GM19324 (cell line): ENCODE data around the gene TBC1D14.
"Not testable (repeated sequence)": the region's sequence is repeated elsewhere in the genome, so short reads cannot be mapped to it uniquely, and the experiment has no call there.

Source experiments
- ATAC-seq: cut with Tn5 transposase; IDR thresholded peaks from one replicate; pipeline ENCODE4 v1.9.1; 2021; ENCODE audit warnings: mild to moderate bottlenecking, moderate library complexity; ENCODE audit not compliant: unreplicated experiment, low FRiP score

Gene TBC1D14

DNA sequence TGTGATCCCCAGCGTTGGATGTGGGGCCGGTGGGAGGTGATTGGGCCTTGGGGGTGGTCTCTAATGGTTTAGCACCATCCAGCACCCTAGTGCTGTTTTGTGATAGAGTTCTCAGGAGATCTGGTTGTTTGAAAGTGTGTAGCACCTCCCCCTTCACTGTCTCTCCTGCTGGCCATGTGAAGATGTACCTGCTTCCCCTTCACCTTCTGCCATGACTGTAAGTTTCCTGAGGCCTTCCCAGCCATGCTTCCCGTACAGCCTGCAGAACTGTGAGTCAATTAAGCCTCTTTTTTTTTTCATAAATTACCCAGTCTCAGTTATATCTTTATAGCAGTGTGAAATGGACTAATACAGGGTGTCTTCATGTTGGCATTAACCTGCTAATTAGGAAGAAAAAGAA lies 19.3 kb upstream of the TBC1D14 start:
- ATAC-seq = no peak

DNA sequence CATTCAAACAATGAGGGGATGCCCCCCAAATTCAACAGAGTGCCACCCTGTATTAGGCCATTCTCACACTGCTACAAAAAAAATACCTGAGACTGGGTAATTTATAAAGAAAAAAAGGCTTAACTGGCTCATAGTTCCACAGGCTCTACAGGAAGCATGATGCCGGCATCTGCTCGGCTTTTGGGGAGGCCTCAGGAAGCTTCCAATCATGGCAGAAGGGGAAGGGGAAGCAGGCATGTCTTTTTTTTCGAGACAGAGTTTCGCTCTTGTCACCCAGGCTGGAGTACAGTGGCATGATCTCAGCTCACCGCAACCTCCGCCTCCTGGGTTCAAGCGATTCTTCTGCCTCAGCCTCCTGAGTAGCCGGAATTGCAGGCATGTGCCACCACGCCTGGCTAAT lies 18.7 kb upstream of the TBC1D14 start:
- ATAC-seq = not testable (repeated sequence)

DNA sequence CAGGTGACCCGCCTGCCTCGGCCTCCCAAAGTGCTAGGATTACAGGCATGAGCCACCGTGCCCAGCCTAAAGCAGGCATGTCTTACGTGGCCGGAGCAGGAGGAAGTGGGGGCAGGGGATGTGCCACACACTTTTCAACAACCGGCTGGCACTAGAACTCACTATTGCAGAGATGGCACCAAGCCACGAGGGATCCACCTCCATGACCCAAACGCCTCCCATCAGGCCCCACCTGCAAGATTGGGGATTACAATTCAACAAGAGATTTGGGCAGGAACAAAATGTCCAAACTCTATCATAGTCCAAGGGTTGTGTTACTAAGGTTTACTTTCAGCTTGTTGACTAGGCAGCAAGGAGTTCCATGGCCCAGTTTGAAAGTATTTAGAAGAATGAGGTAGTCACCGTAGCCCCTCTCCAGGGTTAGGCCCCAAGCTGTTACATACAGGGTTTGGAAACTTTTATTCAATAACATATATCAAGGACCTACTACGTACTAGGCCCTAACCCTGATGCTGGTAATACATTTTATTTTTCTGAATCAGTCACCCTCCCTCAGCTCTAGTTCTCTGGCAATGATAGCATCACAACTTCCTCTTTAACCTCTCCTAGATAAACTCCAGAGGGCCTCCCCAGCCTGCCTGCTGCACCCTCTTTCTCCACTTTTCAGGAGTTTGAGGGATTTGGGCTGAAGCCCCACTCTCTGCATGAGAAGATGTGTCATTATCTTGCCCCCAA lies 18.0 kb upstream of the TBC1D14 start:
- no peak for ATAC-seq

DNA sequence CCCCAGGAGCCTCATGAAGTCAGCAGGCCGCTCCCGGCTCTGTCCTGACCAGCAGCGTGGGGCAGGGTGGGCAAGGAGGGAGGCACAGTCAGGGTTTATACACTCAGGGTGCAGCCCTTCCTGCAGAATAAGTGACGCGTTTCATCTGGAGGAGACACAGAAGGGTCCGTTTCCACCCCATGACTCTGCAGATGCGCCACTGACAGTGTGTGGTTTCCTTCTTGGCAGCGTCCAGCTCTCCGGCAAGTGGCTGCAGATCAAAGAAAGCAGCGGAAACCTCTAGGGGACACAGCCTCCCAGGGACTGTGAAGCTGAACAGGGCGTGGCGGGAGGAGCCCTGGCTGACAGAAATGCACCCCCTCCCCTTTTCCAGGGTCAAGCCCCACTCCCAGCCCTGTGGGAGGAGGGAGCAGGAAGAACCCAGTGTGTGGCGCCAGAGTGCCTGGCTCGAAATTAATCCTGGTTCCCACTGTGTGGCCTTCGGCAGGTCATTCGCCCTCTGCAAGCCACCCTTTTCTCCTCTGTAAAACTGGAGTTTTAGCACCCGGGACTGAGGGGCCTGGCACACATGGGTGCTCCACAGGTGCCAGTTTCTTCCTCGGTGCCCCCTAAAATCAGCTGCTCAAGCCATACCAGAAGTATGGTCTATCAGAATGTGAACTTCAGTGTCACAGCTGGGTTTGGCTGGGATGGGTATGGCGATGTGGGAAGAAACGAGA lies 17.3 kb upstream of the TBC1D14 start:
- no peak for ATAC-seq

DNA sequence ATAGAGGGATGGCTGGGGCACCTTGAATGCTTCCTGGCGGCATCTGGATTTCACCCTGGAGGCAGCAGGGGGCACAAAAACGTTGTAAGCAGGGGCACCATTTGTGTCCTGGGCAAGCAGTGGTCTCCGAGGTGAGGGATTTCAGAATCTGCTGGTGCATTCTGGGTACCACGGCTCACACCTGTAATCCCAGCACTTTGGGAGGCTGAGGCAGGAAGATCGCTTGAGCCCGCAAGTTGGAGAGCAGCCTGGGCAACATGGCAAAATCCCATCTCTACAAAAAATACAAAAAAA lies 16.8 kb upstream of the TBC1D14 start:
- no peak for ATAC-seq

DNA sequence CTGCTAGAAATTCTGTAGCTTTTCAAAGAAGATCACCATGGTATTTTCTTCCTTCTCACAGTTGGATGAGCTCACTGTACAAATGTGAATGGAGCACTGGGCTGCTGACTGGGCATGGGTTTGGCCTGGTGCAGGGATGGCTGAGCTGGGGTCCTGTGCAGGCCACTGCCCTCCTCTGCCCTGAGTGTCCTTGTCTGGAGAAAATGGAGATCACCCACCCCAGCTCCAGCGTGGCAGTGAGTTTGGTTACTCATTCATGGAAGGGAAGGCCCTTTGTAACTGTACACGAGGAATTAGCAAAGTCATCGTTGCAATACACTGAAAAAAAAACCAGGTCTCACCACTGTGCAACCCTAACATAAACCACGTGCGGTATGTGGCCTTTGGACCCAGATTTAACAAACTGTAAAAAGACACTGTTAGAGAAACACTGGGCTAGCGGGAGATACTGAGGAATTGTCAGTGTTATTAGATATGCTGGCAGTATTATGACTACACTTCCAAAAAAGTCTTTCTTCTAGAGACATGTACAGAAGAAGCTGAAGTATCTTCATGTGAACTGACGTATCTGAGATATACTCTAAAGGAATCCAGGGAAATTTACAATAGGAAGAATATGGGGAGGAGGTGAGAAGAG lies 16.1 kb upstream of the TBC1D14 start:
- ATAC-seq = no peak

DNA sequence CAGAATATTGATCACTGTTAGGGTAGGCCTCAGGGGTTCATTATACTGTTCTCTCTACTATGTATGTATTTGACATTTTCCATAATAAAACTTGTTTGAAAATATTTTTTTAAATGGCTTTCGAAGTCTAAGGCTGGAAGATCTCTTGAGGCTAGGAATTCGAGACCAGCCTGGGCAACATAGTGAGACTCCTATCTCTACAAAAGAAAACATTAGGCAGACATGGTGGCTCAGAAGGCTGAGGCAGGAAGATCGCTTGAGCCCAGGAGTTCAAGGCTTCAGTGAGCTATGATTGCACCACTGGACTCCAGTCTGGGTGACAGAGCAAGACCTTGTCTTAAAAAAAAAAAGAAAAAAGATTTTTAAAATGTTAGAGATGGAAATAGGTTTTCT lies 15.5 kb upstream of the TBC1D14 start:
- ATAC-seq = no peak

DNA sequence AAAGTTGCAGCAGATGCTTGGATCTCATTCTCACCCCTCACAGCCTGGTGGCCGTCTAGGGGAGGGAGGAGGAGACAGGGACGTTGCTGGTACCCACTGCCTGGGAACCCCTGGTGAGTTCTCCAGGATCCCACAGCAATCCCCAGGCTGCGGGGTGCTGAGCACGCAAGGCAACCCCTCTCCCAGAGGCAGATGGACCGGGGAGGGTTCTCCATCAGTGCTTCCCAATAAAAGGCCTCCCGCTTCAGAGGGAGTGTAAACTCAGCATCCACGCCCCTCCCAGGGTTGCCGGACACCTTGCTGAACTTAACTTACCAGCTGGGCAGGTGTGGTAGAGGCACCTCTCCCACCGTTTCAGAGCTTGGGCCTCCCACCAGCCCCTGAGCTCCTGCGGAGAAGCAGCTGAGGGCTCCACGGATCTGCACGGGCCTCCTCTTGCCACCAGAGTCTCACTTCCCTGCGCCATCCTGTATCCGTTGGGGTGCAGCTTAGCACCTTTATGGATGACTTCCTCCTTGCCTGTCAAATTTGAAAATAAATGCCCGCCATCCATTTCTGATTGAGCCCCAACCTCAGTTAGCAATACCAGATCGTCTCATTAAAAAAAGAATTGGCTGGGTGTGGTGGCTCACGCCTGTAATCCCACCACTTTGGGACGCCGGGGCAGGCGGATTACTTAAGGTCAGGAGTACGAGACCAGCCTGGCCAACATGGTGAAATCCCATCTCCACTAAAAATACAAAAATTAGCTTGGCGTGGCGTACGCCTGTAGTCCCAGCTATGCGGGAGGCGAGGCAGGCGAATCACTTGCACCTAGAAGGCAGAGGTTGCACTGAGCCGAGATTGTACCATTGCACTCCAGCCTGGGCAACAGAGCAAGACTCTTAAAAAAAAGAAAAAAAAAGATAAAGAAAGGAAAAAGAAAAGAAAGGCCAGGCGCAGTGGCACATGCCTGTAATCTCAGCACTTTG lies 14.8 kb upstream of the TBC1D14 start:
- ATAC-seq = no peak

DNA sequence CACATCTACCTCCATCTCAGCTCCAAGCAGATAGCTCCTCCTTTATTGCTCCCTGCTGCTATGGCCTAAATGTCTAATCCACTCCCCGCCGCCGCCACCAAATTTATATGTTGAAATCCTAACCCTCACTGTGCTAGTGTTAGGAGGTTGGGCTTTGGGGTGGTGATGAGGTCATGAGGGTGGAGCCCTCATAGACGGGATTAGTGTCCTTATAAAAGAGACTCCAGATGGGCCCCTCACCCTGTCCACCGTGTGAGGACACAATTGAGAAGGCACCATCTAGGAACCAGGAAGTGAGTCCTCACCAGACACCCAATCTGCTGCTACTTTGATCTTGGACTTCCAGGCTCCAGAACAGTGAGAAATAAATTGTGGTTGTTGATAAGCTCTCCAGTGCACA lies 13.6 kb upstream of the TBC1D14 start:
- no peak for ATAC-seq

DNA sequence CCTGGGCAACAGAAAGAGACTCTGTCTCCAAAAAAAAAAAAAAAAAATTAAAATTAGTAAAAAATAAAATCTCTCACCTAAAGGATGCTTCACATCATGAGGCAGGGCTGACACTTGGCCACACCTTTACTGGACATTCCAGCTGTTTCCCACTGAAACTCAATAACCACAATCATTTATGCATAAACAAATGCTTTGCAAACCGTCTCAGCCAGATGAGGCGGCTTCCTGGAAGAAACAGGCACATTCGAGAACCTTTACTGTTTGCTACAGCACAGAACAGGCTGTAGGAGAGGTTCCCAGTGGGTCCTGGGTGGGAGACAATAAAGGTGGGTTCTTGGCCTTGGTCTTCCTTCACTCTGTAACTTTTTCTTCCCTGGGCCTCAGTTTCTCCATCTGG lies 10.9 kb upstream of the TBC1D14 start:
- ATAC-seq = no peak

DNA sequence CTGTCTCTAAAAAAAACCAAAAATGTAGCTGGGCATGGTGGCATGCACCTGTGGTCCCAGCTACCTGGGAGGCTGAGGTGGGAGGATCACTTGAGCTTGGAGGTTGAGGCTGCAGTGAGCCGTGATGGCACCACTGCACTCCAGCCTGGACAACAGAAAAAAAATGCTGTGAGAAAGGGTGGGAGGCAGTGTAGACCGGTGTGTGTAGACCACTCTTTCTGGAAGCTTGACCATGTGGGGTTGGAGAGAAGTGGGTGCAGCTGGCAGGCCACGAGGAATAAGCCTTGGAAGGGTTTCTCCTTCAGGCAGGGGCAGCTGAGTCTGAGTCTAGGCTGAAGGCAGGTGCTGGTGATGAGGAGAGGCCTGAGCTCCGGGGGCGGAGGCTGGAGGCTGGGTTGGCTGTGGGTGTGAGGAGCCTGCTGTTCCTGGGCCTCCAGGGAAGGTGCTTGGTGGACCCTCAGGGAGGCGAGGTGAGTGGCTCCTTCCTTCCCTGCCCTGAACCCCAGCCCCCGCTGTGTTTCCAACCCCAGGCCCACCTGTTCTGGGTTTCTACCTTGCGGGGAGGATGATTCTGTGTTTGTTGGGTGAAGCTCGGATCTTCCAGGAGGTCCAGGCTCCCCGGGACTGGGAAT lies 9.3 kb upstream of the TBC1D14 start:
- no peak for ATAC-seq

DNA sequence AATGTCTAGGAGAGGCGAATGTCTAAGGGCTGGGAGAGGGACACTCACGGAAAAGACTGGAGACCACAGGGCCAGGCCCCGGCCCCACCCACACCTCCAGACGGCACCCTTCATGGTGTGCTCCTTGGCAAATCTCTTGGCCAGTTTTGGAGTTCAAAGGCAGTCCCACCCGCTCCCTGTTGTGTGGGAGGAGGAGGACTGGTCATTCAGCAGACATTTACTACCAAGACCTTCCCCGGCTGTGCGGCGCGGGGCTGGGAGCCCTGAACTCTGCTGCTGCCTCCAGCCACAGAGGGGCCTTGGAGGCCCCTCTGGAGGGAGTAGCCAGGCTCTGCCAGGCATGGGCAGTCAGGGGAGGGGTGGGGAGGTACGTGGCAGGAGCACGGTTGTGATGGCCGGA lies 8.7 kb upstream of the TBC1D14 start:
- ATAC-seq = no peak

DNA sequence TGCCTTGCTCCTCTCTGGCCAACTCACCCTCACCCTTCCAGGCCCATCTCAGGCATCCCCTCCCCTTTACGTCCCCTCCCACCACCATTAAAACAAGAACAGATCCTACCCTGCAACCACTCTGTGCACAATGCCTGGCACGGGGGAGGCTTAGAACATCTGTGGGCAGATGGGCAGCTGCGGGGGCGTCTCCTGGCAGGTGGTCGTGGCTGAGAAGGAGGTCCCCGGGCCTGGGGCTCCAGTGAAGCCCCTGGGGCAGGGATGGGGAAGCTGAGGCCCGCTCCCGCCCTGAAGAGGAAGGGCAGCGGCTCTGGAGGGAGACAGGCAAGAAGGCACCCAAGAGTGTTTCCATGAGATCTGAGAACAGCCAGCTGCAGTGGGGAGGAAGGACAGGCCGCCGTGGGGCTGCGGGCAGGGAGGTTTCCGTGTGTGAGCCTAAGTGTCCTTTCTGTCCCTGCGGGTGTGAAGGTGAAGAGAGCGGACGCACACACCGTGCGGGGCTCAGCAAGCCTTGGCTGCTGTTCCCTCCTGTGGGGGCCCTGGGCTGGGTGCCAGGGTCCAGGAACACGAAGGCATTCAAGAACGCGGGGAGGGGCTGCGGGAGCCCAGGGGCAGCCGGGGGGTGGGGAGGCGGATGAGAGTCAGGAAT lies 7.8 kb upstream of the TBC1D14 start:
- no peak for ATAC-seq

DNA sequence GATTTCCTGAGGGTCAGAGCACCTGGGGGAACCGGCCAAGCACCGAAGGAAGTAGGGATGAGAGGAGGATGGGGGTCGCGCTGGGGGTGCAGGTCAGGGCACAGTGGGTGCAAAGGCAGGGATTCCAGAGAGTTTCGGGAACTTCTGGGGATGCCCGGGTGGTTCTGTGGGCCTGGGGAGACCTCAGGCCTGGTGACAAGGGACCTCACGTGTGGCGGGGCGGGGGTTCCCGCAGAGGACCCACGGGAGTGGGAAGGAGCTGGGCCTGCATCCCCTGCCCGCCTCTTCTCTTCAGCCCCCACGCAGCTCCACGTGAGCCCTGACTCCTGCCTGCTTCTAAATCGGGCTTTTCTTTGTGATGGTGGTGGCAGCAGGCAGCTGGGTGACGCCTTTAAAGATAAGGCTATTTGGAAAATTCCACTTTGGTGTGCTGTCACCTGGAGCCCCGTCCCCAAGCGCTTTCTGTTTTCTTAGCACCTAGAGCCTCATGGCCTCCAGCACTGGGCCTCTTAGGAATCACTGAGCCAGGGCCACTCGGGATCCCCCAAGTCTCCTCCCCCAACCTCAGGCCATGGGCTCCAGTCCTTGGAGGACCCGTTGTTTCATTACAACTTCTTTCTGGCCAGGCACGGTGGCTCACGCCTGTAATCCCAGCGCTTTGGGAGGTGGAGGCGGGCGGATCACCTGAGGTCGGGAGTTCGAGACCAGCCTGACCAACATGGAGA lies 7.1 kb upstream of the TBC1D14 start:
- ATAC-seq = no peak

DNA sequence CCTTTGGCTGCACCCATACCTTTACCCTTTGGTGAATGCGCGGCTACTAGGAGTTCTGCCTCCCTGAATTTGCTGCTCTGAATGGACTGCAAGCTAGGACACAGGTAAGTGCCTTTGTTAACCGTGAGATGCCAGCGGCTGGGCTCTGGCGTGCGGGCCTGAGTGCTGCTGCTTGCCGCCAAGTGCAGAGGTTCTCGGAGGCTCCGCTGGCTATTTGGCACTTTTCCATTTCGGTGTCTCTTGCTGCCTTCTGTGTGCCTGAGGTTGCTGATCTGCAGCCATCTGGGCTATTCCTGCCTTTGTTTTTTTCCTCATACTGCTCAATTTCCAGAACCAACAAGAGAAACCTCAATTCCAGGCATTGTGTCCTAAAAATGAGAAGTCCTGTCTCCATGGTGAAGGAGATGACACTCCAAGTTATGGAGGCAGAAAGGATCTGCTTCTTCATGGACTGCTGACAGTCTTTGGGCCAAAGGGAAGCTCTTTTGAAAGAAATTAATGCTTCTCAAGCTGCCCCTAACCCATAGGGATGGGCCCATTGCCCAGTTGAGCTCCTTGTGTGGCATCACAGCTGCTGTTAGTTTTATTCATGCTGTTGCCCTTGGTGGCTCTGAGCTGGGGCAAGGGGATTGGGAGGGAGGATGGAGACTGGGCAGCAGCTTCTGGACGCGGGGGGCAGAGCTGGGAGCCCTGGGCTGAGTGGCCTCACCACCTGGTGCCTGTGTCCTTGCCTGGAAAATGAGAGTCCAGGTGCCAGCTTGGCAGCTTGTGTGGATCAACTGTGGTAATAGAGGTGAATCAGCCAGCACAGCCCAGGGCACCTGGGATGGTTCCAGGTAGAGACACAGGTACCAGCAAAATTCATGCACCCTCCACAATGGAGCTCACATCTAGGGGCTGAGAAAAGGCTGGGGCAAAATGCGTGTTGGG lies 3.8 kb upstream of the TBC1D14 start:
- ATAC-seq = no peak

DNA sequence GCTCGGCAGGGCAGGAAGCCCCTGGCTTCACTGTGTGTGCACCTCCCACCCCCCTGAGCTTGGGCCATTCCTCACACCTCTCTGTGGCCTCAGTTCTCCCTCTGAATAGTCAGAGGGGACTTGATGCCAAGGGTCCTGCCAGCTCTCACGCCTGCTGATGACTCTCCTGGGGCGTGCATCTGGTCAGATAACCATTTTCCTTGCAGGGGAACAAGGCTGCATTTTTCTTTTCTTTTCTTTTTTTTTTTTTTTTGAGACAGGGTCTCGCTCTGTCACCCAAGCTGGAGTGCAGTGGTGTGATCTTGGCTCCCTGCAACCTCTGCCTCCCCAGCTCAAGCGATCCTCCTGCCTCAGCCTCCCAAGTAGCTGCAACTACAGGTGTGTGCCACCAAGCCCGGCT lies 3.1 kb upstream of the TBC1D14 start:
- ATAC-seq = not testable (repeated sequence)

DNA sequence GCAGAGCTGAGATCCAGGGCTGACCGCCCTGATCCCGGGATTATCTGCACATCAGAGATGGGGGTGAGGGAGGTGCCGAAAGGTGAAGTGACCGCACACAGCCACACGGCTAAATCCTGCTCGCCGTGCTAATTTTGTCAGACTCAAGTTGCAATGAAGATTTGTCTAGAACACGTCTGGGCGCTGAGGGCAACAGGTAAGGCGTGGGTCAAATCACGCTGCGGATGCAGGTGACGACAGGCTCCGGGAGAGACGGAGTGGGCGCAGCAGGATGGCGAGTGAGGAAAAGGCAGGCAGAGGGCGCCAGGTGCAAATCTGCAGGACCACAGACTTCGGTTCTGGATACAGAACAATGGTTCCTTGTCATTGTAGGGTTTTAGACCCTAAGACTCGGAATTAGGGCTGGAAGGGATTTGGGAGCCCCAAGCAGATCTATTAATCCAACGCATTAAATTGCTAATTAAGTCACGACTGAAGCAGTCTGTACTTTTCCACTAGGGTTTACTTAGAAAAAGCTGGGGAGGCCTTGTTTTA lies 1.9 kb upstream of the TBC1D14 start:
- no peak for ATAC-seq
